Left lobe of liver (tissue), 2 donors: ENCODE measurements around the gene SLC5A2. TPM values are rescaled to one million over a fixed set of nuclear protein-coding genes. Genes with fewer than 3 reads are reported as not detected.
"Not testable (repeated sequence)": the region's sequence is repeated elsewhere in the genome, so short reads cannot be mapped to it uniquely, and the experiment has no call there.

Source experiments
- ATAC-seq: fragments of 200-7000 bp; cut with Tn5 transposase; one replicate; pipeline ENCODE4 v1.9.1; 2020; ENCODE audit warnings: mild to moderate bottlenecking, moderate library complexity
- DNase-seq: peaks from one replicate; pipeline ENCODE4 v3.0.0-alpha.2; 2020; ENCODE audit warnings: low spot score
- total RNA-seq: library from RNA; stranded (reverse); gene quantifications from one replicate; pipeline ENCODE4 v1.2.1, GENCODE V29; 2021
- donor health status: DM: no; HTN: no; CAD: no; lungs with moderate emphysema.
- donor health status: DM: no; HTN: yes; CAD: no.

SLC5A2 gene
- 0.15 TPM for total RNA-seq

DNA sequence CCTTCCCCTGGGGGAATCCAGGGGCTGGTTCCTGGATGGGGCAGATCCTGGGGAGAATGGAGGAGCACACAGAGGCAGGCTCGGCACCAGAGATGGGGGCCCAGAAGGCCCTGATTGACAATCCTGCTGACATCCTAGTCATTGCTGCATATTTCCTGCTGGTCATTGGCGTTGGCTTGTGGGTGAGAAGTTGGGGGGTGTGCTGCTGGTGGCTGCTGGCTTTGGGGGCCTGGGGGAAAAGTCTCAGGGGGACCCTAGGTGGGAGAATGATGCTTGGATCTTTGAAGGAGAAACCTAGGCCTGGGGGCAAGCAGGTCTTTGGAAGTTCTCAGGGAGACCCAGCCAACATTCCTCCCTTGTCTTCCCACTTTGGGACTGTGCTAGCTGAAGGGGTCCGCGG is at the start of gene SLC5A2:
SLC5A2 (plus strand) TSS at position 43 of the 400 bp plus-strand sequence; CDS start at position 57, 14 bp downstream.
- ATAC-seq (no peak), DNase-seq (no peak)

DNA sequence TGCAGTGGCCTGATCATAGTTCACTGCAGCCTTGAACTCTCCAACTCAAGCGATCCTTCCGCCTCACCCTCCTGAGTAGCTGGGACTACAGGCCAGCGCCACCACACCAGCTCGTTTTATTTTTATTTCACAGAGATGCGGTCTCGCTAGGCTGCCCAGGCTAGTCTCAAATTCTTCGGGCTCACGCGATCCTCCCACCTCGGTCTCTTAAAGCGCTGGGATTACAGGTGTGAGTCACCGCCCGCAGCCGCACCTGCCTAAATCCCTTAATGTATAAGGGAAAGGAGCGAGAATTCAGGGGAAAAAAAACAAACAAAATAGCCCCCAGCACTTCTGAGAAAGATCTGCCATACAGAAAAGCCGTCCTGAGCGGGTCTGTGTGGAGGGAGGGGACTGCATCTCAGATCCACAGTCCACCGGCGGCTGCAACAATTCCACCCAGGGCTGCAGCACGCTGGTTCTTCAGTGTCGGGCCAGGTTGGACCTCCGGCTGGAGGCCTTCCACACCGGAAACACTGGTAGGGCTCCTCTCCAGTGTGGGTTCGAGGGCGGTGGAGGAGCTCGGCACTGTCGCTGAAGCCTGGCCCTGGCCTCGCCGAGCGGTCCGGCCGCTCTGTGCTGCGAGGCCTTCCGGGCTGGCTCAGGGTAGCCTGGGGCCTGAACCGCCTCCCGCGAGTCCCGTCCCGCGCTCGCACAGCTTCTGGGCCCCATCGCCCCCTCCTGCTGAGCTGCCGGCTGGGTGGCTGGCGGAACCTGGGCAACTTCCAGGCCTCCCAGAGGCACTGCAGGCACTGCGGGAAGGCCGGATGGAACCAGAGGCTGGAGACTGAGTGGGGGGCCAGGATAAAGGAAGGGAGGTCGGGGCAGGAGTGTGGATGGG is 47.3 kb upstream of the SLC5A2 start:
- no peak for ATAC-seq

DNA sequence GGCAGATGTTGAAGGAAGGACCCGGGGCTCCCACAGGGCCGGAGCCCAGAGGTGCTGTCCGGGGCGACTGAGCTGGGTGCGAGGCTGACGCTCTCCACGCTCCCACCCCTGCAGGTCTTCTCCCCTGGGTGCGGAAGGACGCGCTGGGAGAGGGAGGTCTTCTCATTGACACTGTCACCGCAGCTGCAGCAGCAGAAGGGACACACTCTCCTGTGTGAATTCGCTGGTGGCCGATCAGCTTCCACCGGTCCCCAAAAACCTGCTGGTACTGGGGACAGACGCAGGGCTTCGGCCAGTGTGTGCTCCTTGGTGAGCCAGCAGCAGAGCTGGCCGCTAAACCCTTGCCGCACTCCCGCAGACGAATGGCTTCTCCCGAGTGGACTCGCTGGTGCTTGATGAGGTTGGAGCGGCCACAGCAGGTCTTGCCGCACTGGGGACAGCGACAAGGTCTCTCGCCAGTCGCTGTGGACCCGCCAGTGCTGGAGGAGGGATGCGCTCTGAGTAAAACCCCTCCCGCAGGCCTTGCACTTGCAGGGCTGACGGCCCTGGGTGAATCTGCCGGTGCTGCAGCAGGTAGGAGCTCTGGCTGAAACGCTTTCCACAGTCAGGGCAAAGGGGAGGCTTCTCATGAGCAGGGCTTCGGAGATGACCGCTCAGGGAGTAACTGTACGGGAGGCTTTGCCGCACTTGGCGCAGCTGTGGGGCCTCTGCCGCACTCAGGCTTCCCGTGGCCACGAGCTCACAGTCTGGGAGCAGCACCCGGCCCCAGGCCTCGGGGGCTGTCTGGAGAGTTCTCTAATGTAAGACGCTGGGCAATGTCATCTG is 46.5 kb upstream of the SLC5A2 start:
- no peak for ATAC-seq
- no peak for DNase-seq

More for the DNA sequence above, 47.3 kb upstream of the SLC5A2 start:
- DNase-seq, result no peak

DNA sequence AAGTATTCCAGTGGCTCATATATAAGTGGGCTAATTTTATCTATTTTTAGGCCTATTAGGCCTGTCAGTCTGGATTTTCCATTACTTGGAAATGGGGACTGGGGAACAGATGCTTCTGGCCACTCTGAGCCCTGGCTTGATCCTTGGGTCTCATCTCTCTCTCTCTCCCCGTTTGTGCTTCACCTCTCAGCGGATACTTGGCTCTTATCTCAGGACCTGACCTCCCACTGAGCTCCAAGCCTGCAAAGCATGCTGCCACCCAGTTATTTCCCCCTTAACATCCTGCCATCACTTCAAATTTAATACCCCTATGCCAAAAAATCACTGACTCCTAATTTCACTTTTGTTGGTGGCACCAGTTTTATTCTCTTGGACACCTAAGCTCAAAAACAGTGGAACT is 44.5 kb upstream of the SLC5A2 start:
- ATAC-seq, result no peak
- no peak for DNase-seq

- not testable (repeated sequence) for DNase-seq, ATAC-seq
Observed at GRCh38 chr16:31439023-31439422, 43.9 kb upstream of the SLC5A2 start.

GRCh38 chr16:31439519-31439918 is 43.4 kb upstream of the SLC5A2 start:
- DNase-seq (no peak), ATAC-seq (no peak)

GRCh38 chr16:31440516-31441184 is 42.3 kb upstream of the SLC5A2 start:
- ATAC-seq (no peak), DNase-seq (no peak)

DNA sequence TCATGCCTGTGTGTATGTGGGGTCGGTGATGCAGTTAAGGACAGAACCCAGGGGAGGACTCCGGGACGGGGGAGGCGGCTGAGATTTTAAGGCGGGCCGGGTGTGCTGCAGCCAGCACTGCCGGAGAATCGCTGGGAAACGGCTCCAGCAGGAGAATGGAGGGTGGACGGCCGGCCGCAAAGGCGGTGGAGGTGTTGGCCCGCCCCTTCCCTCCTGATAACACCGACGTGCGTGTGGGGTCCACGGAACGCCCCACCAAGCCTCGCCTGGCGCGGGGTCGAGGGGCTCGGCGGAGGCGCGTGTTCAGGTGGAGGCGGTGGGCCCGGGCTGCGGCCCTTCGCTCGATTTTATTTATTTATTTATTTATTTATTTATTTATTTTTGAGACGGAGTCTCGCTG is 41.0 kb upstream of the SLC5A2 start:
- ATAC-seq (no peak), DNase-seq (no peak)

DNA sequence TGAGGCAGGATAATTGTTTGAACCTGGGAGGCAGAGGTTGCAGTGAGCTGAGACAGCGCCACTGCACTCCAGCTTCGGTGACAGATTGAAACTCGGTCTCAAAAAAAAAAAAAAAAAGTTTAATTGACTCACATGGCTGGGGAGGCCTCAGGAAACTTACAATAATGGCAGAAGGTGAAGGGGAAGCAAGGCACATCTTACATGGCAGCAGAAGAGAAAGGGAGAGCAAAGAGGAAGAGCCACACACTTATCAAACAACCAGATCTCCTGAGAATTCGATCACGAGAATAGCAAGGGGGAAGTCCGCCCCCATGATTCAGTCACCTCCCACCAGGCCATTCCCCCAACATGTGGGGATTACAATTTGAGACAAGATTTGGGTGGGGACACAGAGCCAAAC is 37.0 kb upstream of the SLC5A2 start:
- not testable (repeated sequence) for ATAC-seq, DNase-seq

DNA sequence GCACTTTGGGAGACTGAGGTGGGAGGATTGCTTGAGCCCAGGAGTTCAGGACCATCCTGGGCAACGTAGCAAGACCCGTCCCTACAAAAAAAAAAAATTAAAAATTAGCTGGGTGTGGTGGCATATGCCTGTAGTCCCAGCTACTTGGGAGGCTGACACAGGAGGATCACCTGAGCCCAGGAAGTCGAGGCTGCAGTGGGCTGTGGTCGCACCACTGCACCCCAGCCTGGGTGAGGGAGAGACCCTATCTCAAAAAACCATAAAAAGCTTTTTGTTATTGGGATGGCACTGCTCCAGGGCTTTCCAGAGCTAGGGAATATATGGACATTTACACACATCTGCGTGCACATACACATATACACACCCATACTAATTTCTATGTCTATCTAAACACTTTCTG is 31.7 kb upstream of the SLC5A2 start:
- no peak for ATAC-seq
- DNase-seq, result no peak

GRCh38 chr16:31451681-31452351 is 31.1 kb upstream of the SLC5A2 start:
- no peak for DNase-seq
- peak; percentile 87 for ATAC-seq

- no peak for ATAC-seq
Observed at GRCh38 chr16:31452631-31453106, 30.3 kb upstream of the SLC5A2 start.

DNA sequence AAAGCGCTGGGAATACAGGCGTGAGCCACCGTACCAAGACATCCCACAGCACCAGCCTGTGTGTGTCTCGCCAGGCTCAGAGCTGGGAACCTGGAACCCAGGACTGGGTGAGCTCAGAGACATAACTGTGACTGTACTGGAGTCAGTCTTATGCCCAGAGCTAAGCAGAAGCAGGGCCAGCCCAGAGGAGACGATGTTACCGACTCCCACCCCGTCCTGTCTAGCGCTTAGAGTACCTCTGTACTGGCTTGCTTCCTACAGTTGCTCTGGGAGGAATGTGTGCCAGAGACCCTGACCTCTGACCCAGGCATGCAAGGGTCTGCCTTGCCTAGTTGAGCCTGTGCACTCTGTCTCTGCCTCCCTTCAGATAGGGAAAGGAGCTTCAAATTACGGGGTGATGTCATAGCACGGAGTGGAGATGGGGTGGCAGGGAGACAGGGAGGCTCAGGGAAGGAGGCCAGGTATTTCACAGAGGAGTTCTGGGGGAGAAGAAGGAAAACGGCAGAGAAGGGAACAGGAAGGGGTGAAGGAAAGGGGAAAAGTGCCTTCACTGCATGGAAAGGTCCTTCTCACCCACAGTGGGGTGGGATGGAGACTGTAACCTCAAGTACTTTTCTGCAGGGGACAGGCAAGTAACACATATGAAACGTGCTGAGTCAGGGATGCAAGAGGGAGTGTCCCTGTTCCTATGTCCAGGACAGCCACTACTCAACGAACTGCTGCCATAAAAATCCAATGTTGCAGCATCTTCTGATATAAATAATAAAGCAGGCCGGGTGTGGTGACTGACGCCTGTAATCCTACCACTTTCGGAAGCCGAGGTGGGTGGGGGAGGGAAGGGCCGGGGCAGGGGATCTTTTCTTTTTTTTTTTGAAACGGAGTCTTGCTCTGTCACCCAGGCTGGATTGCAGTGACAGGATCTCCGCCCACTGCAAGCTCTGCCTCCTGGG is 29.4 kb upstream of the SLC5A2 start:
- ATAC-seq (no peak), DNase-seq (no peak)

More at GRCh38 chr16:31452631-31453106, 30.3 kb upstream of the SLC5A2 start:
- DNase-seq, result no peak

DNA sequence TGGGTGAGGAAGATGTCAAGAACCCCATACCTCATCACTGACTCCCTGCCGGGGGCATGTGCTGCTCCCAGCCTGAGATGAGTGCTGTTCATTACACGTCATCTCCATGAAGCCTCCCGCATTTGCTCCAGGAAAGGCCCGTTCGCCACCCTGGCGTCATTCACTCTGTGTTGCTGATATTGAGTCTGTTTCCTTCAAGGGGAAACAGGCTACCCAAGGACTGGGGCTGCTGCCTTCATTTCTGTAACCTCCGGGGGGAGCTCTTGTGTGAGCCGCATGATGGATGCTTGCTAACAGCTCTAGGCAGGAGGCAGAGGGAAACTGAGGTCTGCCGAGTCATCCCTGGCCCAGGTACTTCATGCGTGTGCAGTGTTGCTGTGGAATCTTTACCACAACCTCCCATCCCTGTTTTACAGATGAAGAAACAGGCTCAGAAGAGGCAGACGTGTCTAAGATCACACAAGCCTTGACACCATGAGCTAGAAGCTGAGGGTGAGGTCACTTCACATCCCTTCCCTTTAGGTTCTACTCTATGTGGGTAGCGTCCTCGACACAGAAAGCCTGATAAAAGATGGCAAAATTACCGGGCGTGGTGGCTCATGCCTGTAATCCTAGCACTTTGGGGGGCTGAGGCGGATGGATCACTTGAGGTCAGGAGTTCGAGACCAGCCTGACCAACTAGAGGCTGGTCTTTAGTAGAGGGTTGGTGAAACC is 27.2 kb upstream of the SLC5A2 start:
- DNase-seq (no peak), ATAC-seq (no peak)

DNA sequence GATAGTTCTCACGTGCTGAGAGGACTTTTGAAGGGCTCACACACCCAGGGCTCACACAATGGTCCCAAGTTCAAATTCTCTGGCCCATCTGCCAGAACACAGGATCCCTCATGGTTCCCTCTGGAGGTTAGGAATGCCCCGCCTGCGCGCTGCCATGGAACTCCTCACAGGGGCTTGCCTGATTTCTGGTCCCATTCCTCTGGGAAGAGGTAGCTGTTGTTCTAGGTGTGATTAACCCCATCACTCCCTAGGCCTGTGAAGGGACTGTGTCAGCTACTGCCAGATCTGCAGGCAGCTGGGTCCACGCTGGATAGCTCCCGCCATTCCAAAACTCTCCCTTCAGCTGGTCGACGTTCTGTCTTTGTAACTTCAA is 25.9 kb upstream of the SLC5A2 start:
- DNase-seq, result no peak
- ATAC-seq, result no peak

DNA sequence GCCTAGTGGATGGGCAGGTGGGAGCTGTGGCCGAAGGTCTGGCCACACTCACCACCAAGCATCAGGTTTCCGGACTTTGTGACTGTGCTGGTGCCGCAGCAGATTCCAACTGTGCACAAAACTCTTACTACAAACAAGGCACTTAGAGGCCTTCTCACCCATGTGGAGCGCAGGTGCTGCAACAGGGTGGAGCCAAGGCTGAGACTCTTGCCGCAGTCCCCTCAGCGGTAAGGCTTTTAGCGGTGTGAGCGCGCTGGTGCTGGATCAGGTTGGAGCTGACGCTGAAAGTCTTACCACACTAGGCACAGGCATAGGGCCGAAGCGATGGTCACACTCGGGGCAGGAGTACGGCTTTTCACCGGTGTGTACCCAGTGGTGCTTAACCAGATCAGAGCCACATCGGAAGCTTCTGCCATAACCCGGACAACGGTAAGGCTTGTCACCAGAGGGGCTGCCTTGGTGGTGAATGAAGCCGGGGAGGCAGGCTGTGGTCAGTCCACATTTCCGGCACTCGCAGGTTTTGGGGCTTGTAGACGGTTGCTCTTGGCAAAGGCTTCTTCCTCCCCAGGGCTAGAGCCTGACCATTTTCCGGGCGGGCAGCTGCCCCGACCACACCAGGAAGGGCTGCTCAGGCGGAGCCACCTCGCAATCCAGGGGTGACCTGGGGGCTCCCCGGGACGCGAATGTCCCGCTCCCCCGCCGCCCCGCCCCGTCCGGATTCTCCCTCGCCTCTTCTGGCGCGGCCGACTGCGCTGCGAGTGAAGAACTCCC is 24.7 kb upstream of the SLC5A2 start:
- DNase-seq, result peak; percentile 68
- ATAC-seq, result peak; percentile 8

DNA sequence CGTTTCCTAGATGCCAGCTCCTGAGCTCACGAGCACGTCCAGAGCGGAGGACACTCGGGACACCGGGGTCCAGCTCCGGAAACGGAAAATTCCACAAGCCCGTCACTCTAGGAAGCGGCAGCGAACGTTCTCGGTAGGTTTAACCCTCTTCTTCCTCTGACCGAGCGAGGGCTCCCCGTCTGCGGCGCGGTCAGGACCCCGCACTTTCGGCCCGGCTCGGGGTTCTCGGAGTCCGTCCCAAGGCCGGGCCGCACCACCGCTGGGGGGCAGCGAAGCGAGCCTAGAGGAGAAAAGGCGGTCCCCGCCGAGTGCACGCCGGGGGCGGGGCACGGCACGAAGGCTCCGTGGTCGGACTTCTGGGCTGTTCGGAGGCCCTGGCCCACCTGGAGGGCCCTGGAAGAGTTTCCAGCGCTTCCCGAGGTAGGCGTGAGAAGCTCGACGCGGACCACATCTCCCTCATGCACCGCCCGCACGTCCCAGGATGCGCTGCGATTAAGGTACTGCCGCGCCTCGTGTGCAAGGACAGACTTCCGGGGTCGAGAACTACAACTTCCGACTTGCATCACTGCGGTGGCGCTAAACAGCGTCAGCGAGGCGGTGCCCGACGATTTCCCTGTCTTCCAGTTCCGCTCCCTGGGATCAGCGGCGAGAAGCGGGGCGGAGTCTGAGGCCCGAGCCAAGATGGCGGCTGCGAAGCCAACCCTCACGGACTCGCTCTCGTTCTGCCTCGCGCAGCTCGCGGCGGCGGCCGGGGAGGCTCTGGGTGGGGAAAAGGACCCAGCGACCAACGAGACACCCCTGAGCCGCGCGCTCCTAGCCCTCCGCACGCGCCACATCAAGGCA is 23.9 kb upstream of the SLC5A2 start, which contains the start of gene ARMC5:
ARMC5 (plus strand) TSS at position 658 of the 843 bp plus-strand sequence; CDS start at position 682, 24 bp downstream.
- DNase-seq (peak; percentile 98), ATAC-seq (peak; percentile 71)
